Activated CD8-positive, alpha-beta memory T cell treated with anti-CD3 and anti-CD28 coated beads, Interleukin-2, amount 50 U/mL, for 1 hour (primary cell): Measurements from ENCODE around the gene ST14.
"Not testable (repeated sequence)": the region's sequence is repeated elsewhere in the genome, so short reads cannot be mapped to it uniquely, and the experiment has no call there.

Source experiments
- DNase-seq: peaks from one replicate; pipeline ENCODE4 v3.0.0-alpha.2; 2020; ENCODE audit errors: extremely low read depth

The ST14 gene

GRCh38 chr11:130188585-130189347 lies 29.2 kb downstream of the ST14 start:
- no peak for DNase-seq

- no peak for DNase-seq
These were observed 30.1 kb downstream of the ST14 start for GRCh38 chr11:130189492-130190210.

- DNase-seq = no peak
These were observed 30.8 kb downstream of the ST14 start for GRCh38 chr11:130190371-130190881.

GRCh38 chr11:130191896-130192295 lies 32.3 kb downstream of the ST14 start:
- DNase-seq = no peak

DNA sequence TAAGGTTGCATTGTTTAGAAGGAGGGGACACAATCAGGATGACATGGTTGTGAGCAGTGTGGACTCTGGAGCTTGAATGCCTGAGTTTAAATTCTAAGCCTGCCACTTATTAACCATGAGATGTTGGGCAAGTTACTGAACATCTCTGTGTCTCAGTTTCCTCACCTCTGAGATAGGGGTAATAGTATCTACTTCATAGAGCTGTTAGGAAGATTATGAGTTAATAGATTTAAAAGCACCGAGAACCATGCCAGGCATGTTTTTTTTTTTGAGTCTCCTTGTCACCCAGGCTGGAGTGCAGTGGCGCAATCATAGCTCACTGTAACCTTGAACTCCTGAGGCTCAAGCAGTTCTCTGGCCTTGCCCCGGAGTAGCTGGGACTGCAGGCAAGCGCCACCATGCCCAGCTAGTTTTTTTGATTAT lies 33.3 kb downstream of the ST14 start:
- no peak for DNase-seq

- not testable (repeated sequence) for DNase-seq
These were observed 34.0 kb downstream of the ST14 start for GRCh38 chr11:130193551-130193950.

GRCh38 chr11:130194241-130195023 lies 34.9 kb downstream of the ST14 start:
- DNase-seq = no peak

DNA sequence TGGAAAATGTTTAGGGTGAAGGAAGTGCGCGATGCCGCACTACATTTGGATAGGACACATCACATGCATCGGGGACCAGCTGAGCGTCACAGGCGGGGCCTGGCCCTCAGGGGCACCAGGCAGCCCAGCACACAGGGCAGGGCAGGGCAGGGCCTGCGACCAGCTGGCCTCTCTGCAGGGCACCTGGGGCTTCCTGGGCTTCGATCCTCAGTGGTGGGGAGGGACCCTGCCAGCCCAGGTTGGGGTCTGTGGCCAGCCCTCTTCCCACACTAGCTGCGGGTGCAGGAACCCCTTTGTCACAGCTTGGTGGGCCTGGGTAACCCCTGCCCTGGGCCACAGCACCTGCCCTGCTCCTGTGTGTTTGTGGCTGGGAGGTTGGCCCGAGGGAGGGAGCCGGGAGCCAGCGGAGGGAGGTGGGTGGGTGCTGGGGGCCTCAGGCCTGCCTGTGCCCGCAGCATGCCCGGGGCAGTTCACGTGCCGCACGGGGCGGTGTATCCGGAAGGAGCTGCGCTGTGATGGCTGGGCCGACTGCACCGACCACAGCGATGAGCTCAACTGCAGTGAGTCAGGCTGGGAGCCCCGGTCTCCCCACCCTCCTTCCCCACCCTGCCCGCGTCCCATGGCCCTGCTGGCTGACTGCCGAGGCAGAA lies 37.9 kb downstream of the ST14 start:
- no peak for DNase-seq

DNA sequence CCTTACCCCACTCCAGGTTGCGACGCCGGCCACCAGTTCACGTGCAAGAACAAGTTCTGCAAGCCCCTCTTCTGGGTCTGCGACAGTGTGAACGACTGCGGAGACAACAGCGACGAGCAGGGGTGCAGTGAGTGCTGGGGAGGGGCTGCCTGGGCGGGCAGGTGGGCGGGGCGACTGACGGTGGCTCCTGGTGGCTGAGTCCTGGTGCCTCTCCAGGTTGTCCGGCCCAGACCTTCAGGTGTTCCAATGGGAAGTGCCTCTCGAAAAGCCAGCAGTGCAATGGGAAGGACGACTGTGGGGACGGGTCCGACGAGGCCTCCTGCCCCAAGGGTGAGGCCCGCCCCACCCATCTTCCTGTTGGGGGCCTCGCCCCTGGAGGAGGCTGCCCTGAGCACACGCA lies 38.7 kb downstream of the ST14 start:
- no peak for DNase-seq

- DNase-seq = no peak
These were observed 39.4 kb downstream of the ST14 start for GRCh38 chr11:130198964-130199363.

GRCh38 chr11:130199792-130200191 lies 40.2 kb downstream of the ST14 start:
- no peak for DNase-seq

DNA sequence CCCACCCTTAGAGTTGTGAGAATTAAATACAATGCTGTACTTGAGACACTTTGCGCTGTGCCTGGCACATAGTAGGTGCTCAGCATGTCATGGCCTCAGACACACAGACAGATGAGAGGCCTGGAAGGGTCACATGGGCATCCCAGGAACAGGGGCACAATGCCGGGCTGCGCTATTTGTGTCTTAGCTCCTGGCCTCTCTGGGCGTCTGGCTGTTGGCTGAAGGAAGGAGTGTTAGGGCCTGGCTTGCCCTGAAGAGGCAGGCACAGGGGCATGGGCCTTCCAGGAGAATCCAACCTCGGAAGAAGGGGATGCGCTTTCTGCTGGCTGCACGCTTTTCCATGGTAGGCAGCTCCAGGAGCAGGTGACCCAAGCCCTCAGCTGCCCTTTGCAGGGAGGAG lies 41.4 kb downstream of the ST14 start:
- no peak for DNase-seq

DNA sequence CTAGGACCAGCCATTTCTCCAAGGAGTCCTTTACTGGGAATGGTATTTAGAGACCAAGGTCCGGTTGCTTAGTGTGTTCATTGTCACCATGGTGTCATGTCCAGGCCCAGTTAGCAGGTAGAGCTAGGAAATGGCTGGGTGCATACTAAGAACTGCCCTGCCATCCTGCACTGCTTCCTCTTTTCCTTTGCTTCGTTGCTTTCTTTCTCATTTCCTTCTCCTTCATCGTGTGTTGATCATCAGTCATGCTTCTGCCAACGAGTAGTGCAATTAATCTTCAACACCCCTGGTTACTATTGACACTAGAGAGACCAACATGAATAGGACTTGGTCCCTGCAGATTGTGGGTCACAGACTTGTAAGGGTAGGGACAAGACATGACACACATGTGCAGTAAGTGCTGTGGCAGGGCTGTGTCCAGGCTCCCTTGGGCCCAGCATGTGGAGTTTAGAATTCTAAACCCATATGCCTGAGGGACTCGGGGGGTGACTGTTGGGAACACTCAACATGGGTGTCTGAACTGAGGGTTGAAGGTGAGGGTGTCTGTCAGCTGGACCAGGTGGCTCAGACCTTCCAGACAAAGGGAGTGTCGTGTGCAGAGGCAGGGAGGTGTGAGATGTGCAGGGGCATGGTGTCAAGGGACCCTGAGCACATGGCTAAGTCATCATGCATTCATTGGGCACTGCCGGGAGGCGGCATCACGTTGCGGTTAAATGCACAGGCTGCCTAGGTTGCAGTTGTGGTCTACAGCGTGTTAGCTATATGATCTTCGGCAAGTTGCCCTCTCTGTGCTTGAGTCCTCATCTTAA lies 42.6 kb downstream of the ST14 start:
- DNase-seq = no peak

- DNase-seq = no peak
These were observed 43.5 kb downstream of the ST14 start for GRCh38 chr11:130202818-130203689.

DNA sequence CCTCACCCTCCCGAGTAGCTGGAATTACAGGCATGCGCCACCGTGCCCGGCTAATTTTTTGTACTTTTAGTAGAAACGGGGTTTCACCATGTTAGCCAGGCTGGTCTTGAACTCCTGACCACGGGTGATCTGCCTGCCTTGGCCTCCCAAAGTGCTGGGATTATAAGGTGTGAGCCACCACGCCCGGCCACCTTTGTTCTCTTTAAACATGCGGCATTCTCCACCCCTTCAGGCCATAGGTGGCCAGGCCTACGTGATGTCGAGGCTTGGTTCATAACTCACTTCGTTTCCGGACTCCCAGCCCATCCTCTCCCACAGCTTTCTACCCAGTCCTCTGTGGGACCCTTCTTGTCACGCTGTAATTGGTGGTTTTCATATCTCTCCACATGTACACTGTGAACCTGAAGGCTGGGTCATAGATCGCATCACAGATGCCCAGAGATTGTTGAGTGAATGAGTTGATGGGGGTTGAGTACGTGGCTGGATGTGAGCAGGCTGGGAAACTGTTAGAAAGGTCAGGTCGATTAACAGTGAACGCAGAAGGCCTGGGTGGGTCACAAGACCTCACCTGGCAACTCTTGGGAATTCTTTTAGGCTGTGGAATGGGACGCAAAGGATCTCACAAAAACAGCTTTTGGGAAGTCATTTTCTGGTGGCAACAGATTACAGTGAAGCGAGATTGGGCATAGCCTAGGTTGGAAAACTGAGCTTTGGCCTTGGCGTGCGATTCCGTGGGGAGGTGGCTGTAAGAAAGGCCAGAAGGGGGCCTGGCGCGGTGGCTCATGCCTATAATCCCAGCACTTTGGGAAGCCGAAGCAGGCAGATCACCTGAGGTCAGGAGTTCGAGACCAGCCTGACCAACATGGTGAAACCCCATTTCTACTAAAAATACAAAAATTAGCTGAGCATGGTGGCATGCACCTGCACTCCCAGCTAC lies 44.5 kb downstream of the ST14 start:
- no peak for DNase-seq

DNA sequence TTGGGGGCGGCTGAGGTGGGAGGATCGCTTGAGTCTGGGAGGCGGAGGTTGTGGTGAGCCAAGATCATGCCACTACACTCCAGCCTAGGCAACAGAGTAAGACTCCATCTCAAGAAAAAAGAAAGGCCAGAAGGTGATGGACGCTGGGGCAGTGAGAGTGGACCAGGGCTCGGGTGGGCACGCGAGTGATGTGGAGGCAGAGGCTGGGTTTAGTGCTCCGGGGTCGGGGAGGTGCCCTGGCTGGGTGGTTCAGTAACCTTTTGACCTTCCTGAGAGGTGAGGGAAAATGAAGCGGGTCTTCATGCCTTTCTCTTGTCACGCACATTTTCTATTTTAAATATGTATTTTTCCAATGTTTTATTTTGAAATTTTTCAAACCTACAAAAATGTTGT lies 45.1 kb downstream of the ST14 start:
- DNase-seq = no peak

GRCh38 chr11:130206141-130206540 lies 46.6 kb downstream of the ST14 start:
- no peak for DNase-seq

- no peak for DNase-seq
These were observed 48.9 kb downstream of the ST14 start for GRCh38 chr11:130208241-130209127.
